ENCODE results near the gene MYBPHL. TPM values are rescaled to one million over a fixed set of nuclear protein-coding genes. Genes with fewer than 3 reads are reported as not detected.

Gene MYBPHL
- total RNA-seq, 1 experiment from 2014 or later, result not detected

- Histone ChIP-seq H3K27ac (no peak overlapping the region), H3K27me3 (replicated peaks) (peaks cover 14% of the 10 kb centered on the region), H3K36me3 (peaks cover 2% of the 10 kb centered on the region; the same call in 1 of the 2 replicates), H3K4me3 (no peak overlapping the region), H3K9me3 (replicated peaks) (no peaks in the 10 kb centered on the region; the same call in 1 of the 2 replicates), H3K4me1 (replicated peaks) (peaks cover 22% of the 10 kb centered on the region)
- DNase-seq (ENCODE audit: low read depth in 1 of 2, low spot score in 2 of 2), result no peak
Measured at GRCh38 chr1:109253803-109254620, 52.8 kb downstream of the MYBPHL start.

- Histone ChIP-seq H3K36me3 (peaks cover 2% of the 10 kb centered on the region; the same call in 1 of the 2 replicates), H3K27ac (no peak overlapping the region), H3K27me3 (replicated peaks) (peaks cover 14% of the 10 kb centered on the region), H3K4me1 (replicated peaks) (peaks cover 25% of the 10 kb centered on the region), H3K4me3 (no peak overlapping the region), H3K9me3 (replicated peaks) (no peaks in the 10 kb centered on the region; the same call in 1 of the 2 replicates)
- no peak for DNase-seq (ENCODE audit: low read depth in 1 of 2, low spot score in 2 of 2)
Measured at GRCh38 chr1:109252893-109253802, 53.7 kb downstream of the MYBPHL start.

- no peak for DNase-seq (ENCODE audit: low read depth in 1 of 2, low spot score in 2 of 2)
- no peak overlapping the region for H3K27ac ChIP-seq
- H3K9me3 ChIP-seq (replicated peaks), result no peaks in the 10 kb centered on the region; the same call in 1 of the 2 replicates
- H3K4me3 ChIP-seq, result no peak overlapping the region
- H3K4me1 ChIP-seq (replicated peaks), result peaks cover 25% of the 10 kb centered on the region
- H3K36me3 ChIP-seq, result peaks cover 2% of the 10 kb centered on the region; the same call in 1 of the 2 replicates
- H3K27me3 ChIP-seq (replicated peaks), result peaks cover 14% of the 10 kb centered on the region
Measured at GRCh38 chr1:109252167-109252892, 54.5 kb downstream of the MYBPHL start.

GRCh38 chr1:109251277-109252166 is 55.3 kb downstream of the MYBPHL start:
- Histone ChIP-seq H3K4me1 (replicated peaks) (peaks cover 25% of the 10 kb centered on the region), H3K4me3 (no peak overlapping the region), H3K27me3 (replicated peaks) (peaks cover 14% of the 10 kb centered on the region), H3K9me3 (replicated peaks) (no peaks in the 10 kb centered on the region; the same call in 1 of the 2 replicates), H3K27ac (no peak overlapping the region), H3K36me3 (peaks cover 2% of the 10 kb centered on the region; the same call in 1 of the 2 replicates)
- DNase-seq (ENCODE audit: low read depth in 1 of 2, low spot score in 2 of 2), result peak in 1 of 2 experiments; percentile 37

- Histone ChIP-seq H3K27me3 (replicated peaks) (peaks cover 14% of the 10 kb centered on the region), H3K9me3 (replicated peaks) (no peaks in the 10 kb centered on the region; the same call in 1 of the 2 replicates), H3K4me3 (no peak overlapping the region), H3K36me3 (peaks cover 2% of the 10 kb centered on the region; the same call in 1 of the 2 replicates), H3K27ac (no peak overlapping the region), H3K4me1 (replicated peaks) (peaks cover 25% of the 10 kb centered on the region)
- DNase-seq (ENCODE audit: low read depth in 1 of 2, low spot score in 2 of 2), result no peak
Measured at GRCh38 chr1:109250454-109251276, 56.1 kb downstream of the MYBPHL start.

- Histone ChIP-seq H3K4me1 (replicated peaks) (peaks cover 25% of the 10 kb centered on the region), H3K27ac (no peak overlapping the region), H3K9me3 (replicated peaks) (no peaks in the 10 kb centered on the region; the same call in 1 of the 2 replicates), H3K4me3 (peak overlapping the region; percentile 41), H3K27me3 (replicated peaks) (peaks cover 14% of the 10 kb centered on the region), H3K36me3 (peaks cover 2% of the 10 kb centered on the region; the same call in 1 of the 2 replicates)
- no peak for DNase-seq (ENCODE audit: low read depth in 1 of 2, low spot score in 2 of 2)
Measured at GRCh38 chr1:109249654-109250401, 57.0 kb downstream of the MYBPHL start.

- peak; percentile 30 to 46 for DNase-seq (ENCODE audit: low read depth in 1 of 2, low spot score in 2 of 2)
- H3K36me3 ChIP-seq, result peaks cover 2% of the 10 kb centered on the region; the same call in 1 of the 2 replicates
- H3K4me3 ChIP-seq, result peak within 1 kb of the TSS; percentile 41
- no peaks in the 10 kb centered on the region; the same call in 1 of the 2 replicates for H3K9me3 ChIP-seq (replicated peaks)
- H3K27me3 ChIP-seq (replicated peaks), result peaks cover 14% of the 10 kb centered on the region
- H3K27ac ChIP-seq, result no peak within 1 kb of the TSS
- peaks cover 20% of the 10 kb centered on the region for H3K4me1 ChIP-seq (replicated peaks)
Measured at GRCh38 chr1:109248797-109249629, 57.8 kb downstream of the MYBPHL start, which contains the start of gene CELSR2. CELSR2 (plus strand) TSS chr1:109249539; CDS start chr1:109250080, 541 bp downstream.

- Histone ChIP-seq H3K36me3 (peaks cover 2% of the 10 kb centered on the region; the same call in 1 of the 2 replicates), H3K4me1 (replicated peaks) (peaks cover 14% of the 10 kb centered on the region), H3K27me3 (replicated peaks) (peaks cover 14% of the 10 kb centered on the region), H3K9me3 (replicated peaks) (no peaks in the 10 kb centered on the region; the same call in 1 of the 2 replicates), H3K4me3 (no peak overlapping the region), H3K27ac (no peak overlapping the region)
- no peak for DNase-seq (ENCODE audit: low read depth in 1 of 2, low spot score in 2 of 2)
Measured at GRCh38 chr1:109248444-109248796, 58.4 kb downstream of the MYBPHL start.

- Histone ChIP-seq H3K4me1 (replicated peaks) (peaks cover 14% of the 10 kb centered on the region), H3K27ac (no peak overlapping the region), H3K36me3 (peaks cover 2% of the 10 kb centered on the region; the same call in 1 of the 2 replicates), H3K27me3 (replicated peaks) (peaks cover 14% of the 10 kb centered on the region), H3K9me3 (replicated peaks) (no peaks in the 10 kb centered on the region; the same call in 1 of the 2 replicates), H3K4me3 (no peak overlapping the region)
- DNase-seq (ENCODE audit: low read depth in 1 of 2, low spot score in 2 of 2), result no peak
Measured at GRCh38 chr1:109247401-109248365, 59.1 kb downstream of the MYBPHL start.

Data from SJSA1 (cell line).